ENCODE data around the gene RGL1.
"Not testable (repeated sequence)": the region's sequence is repeated elsewhere in the genome, so short reads cannot be mapped to it uniquely, and the experiment has no call there.

Gene RGL1

DNA sequence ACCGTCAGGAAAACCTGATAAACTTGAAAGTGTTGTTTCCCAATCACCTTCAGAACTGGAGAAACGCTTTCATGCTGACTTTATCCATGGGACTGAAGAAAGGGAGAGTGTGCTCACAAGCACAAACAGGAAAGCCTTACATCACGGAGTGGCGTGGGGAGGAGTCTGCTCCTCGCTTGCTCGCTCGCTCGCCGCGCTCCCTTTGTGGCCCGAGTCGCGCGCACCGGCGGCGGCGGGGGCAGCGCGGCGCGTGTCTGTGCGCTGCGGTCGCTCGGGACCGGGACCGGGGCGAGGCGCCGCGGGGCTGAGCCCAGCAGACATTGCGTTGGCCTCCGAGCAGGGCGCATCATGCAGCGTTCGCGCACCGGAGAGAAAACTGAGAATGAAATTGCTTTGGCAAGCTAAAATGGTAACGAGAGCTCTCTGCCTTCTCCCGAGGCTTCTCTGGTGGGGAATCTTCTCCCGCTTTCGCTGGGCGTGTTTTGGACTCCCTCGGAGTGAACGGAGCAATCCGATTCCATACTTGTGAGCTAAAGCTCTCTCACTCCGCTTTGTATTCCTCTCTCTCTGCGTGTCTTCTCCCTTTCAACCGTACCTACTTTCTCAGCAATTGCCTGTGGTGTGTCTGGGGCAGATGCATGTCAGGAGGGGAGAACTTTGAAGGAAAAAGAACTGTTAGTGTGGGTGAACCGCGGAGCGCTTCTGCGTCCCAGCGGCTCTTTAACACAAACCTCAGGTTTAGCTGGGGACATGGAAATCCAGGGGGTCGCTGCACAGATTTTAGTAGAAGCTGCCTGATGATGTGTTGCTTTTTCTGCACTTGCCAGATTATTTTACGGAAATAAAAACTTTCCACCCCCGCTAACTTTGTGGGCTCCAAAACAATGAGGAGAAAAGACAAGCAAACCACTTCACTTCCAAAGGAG is at the start of gene RGL1:
TSS of gene RGL1 (plus strand) at position 205 of the 926 bp plus-strand sequence. CDS start at position 383, 178 bp downstream.
- H3K27ac ChIP-seq = peak within 1 kb of the TSS; percentile 81
- TF ChIP-seq ZFX (IDR thresholded peaks at IDR 0.05) = no peak
- TF ChIP-seq, protein P1, sequence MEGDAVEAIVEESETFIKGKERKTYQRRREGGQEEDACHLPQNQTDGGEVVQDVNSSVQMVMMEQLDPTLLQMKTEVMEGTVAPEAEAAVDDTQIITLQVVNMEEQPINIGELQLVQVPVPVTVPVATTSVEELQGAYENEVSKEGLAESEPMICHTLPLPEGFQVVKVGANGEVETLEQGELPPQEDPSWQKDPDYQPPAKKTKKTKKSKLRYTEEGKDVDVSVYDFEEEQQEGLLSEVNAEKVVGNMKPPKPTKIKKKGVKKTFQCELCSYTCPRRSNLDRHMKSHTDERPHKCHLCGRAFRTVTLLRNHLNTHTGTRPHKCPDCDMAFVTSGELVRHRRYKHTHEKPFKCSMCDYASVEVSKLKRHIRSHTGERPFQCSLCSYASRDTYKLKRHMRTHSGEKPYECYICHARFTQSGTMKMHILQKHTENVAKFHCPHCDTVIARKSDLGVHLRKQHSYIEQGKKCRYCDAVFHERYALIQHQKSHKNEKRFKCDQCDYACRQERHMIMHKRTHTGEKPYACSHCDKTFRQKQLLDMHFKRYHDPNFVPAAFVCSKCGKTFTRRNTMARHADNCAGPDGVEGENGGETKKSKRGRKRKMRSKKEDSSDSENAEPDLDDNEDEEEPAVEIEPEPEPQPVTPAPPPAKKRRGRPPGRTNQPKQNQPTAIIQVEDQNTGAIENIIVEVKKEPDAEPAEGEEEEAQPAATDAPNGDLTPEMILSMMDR (conservative IDR thresholded peaks at IDR 0.05) = no peak

GRCh38 chr1:183756326-183756725 is 48.6 kb upstream of the RGL1 start:
- TF ChIP-seq, protein P1 (conservative IDR thresholded peaks at IDR 0.05) = no peak
- no peak for TF ChIP-seq ZFX (IDR thresholded peaks at IDR 0.05)
- no peak overlapping the region for H3K27ac ChIP-seq

DNA sequence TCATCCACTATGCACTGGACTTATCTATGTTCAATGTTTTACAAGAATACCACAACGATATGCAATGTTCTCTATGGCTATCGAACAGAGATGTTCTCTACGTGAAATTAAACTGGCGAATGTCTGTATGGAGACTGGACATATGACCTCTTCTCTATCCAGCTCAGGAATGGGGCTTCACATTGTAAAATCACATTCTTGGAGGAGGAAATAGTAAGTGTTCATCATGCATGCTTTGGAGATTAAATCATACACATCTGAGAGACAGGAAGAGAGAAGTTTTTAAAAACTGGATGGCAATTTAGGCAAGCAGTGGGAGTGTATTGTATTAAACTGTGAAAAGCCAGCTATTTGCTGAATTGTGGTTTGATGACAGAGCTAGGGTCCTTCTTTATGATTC is 47.9 kb upstream of the RGL1 start:
- H3K27ac ChIP-seq = no peak overlapping the region

DNA sequence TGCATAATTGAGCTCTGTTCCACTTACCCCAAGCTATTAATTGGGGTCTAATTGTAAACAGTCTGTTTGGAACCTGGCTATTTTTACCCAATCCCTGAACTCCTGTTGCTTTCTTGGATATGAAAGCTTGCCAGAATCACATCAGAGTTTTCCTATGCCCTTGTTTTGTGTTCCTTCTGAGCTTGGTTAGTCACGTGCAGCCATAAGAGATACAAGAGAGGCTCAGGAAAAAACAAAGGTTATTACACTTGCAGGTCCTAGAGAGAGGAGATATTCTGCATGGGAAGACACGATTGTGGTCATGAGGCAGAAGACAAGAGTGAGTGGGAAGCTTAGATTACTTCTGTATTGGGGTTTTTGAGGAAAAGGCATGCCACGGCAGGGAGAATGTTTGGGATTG is 46.0 kb upstream of the RGL1 start:
- TF ChIP-seq, protein P1 (conservative IDR thresholded peaks at IDR 0.05) = no peak
- no peak for TF ChIP-seq ZFX (IDR thresholded peaks at IDR 0.05)
- no peak overlapping the region for H3K27ac ChIP-seq

More for the DNA sequence above, 47.9 kb upstream of the RGL1 start:
- TF ChIP-seq ZFX (IDR thresholded peaks at IDR 0.05) = no peak
- TF ChIP-seq, protein P1 (conservative IDR thresholded peaks at IDR 0.05) = no peak

- H3K27ac ChIP-seq = no peak overlapping the region
- TF ChIP-seq ZFX (IDR thresholded peaks at IDR 0.05) = no peak
- TF ChIP-seq, protein P1 (conservative IDR thresholded peaks at IDR 0.05) = no peak
Observed at GRCh38 chr1:183760661-183761060, 44.3 kb upstream of the RGL1 start.

DNA sequence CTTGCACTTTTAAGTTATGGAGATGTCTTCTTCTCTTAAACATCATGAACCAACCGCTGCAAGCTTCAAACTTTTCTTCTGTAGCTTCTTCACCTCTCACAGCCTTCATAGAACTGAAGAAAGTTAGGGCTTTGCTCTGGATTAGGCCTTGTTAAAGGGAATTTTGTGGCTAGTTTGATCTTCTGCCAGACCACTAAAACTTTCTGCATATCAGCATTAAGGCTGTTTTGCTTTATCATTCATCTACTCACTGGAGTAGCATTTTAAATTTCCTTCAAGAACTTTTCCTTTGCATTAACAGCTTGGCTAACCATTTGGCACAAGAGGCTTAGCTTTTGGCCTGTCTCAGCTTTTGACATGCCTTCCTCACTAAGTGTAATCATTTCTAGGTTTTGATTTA is 43.0 kb upstream of the RGL1 start:
- TF ChIP-seq ZFX (IDR thresholded peaks at IDR 0.05) = no peak
- TF ChIP-seq, protein P1 (conservative IDR thresholded peaks at IDR 0.05) = no peak
- H3K27ac ChIP-seq = no peak overlapping the region

DNA sequence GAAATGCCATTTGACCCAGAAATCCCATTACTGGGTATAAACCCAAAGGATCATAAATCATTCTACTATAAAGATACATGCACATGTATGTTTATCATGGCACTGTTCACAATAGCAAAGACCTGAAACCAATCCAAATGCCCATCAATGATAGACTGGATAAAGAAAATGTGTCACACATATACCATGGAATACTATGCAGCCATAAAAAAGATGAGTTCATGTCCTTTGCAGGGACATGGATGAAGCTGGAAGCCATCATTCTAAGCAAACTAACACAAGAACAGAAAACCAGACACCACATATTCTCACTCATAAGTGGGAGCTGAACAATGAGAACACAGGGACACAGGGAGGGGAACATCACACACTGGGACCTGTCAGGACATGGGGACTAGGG is 42.1 kb upstream of the RGL1 start:
- not testable (repeated sequence) for H3K27ac ChIP-seq
